H1 (cell line): ENCODE data around the gene STIL. TPM values are rescaled to one million over a fixed set of nuclear protein-coding genes. Genes with fewer than 3 reads are reported as not detected.

Experiments
- CTCF ChIA-PET: fragments of 300-600 bp; sonication (Branson Sonifier 250); formaldehyde crosslinking; loops from one replicate; lab custom pipeline; 2021; ENCODE audit not compliant: partially characterized antibody; lab: Charles Lee
- POLR2A ChIA-PET: fragments of 300-600 bp; sonication (Branson Sonifier 250); formaldehyde crosslinking; loops from one replicate; lab custom pipeline; 2021; ENCODE audit warnings: inconsistent platforms; ENCODE audit not compliant: partially characterized antibody; lab: Charles Lee
- DNase-seq, 2 experiments: peaks; one replicate each; pipeline versions ENCODE4 v3.0.0 to v3.0.0-alpha.2; 2010 to 2022; ENCODE audit warnings: low spot score in 2 of 2, low read depth in 1 of 2, mixed read lengths in 1 of 2
- FAIRE-seq: peaks from 2 replicates; lab custom pipeline; 2011; peaks lifted over from hg19 to GRCh38; lab: Jason Lieb, UNC
- H2AFZ ChIP-seq: 2 replicates; pipeline ENCODE4 v1.8.1; 2012; ENCODE audit warnings: low read length, inconsistent platforms
- H2AK5ac ChIP-seq: 2 replicates; pipeline ENCODE4 v1.6.1; 2013; ENCODE audit warnings: low read depth, low read length
- H2BK120ac ChIP-seq: replicated peaks from 2 replicates; pipeline ENCODE3; 2013; ENCODE audit warnings: low read depth, low read length, inconsistent platforms
- H2BK12ac ChIP-seq: 2 replicates; pipeline ENCODE4 v1.6.1; 2013; ENCODE audit warnings: low read depth, low read length
- H2BK15ac ChIP-seq: 2 replicates; pipeline ENCODE4 v1.6.1; 2013; ENCODE audit warnings: low read length
- H2BK20ac ChIP-seq: 2 replicates; pipeline ENCODE4 v1.6.1; 2013; ENCODE audit warnings: low read length
- H2BK5ac ChIP-seq: 2 replicates; pipeline ENCODE4 v1.6.1; 2013; ENCODE audit warnings: low read depth, low read length
- H3K14ac ChIP-seq: 2 replicates; pipeline ENCODE4 v1.6.1; 2013; ENCODE audit warnings: inconsistent platforms; ENCODE audit not compliant: insufficient read length
- H3K18ac ChIP-seq: 2 replicates; pipeline ENCODE4 v1.6.1; 2013; ENCODE audit warnings: low read length; ENCODE audit errors: extremely low read depth
- H3K23ac ChIP-seq: 2 replicates; pipeline ENCODE4 v1.6.1; 2013; ENCODE audit warnings: inconsistent platforms; ENCODE audit not compliant: insufficient read length
- H3K23me2 ChIP-seq: 2 replicates; pipeline ENCODE4 v1.6.1; 2013; ENCODE audit warnings: low read depth, low read length
- H3K27ac ChIP-seq: 2 replicates; pipeline ENCODE4 v1.6.1; 2011; ENCODE audit warnings: low read depth, low read length, inconsistent platforms
- H3K27me3 ChIP-seq, 4 experiments: replicated peaks in 1 of 4; 1 replicate in 1 of 4; 2 replicates in 3 of 4; pipeline versions ENCODE4 v1.6.1 to v1.8.1; 2011 to 2013; ENCODE audit warnings: low read length in 3 of 4, mild to moderate bottlenecking in 3 of 4, inconsistent platforms in 2 of 4, mixed read lengths in 2 of 4, moderate library complexity in 1 of 4; ENCODE audit not compliant: control insufficient read depth in 3 of 4, insufficient read depth in 3 of 4; ENCODE audit errors: extremely low read depth in 1 of 4
- H3K36me3 ChIP-seq, 4 experiments: 2 replicates each; pipeline versions ENCODE4 v1.6.1 to v1.8.1; 2011 to 2013; ENCODE audit warnings: mild to moderate bottlenecking in 4 of 4, low read length in 3 of 4, moderate library complexity in 2 of 4, control low read depth in 1 of 4, inconsistent platforms in 1 of 4; ENCODE audit not compliant: insufficient read depth in 4 of 4, control insufficient read depth in 2 of 4
- H3K4ac ChIP-seq: replicated peaks from 2 replicates; pipeline ENCODE3; 2013; ENCODE audit warnings: low read length, low read depth, mixed read lengths, inconsistent platforms; ENCODE audit not compliant: insufficient read length
- H3K4me1 ChIP-seq, 4 experiments: replicated peaks in 1 of 4; 1 replicate in 1 of 4; 2 replicates in 3 of 4; pipeline versions ENCODE4 v1.6.1 to v1.8.1; 2011 to 2013; ENCODE audit warnings: low read length in 3 of 4, inconsistent platforms in 2 of 4, mixed read lengths in 1 of 4; ENCODE audit not compliant: insufficient read depth in 4 of 4, control insufficient read depth in 3 of 4
- H3K4me2 ChIP-seq, 2 experiments: 2 replicates each; pipeline versions ENCODE4 v1.6.1 to v1.8.1; 2011 to 2013; ENCODE audit warnings: low read depth in 2 of 2, low read length in 2 of 2, control low read depth in 1 of 2, inconsistent platforms in 1 of 2, mild to moderate bottlenecking in 1 of 2; ENCODE audit not compliant: insufficient read depth in 1 of 2
- H3K4me3 ChIP-seq, 4 experiments: fragments of 200-600, 300-600 bp in 1 of 4; sonication (generic), shearing (Covaris generic), sonication (Bioruptor Twin) in 1 of 4; 2 replicates each; pipeline versions ENCODE4 v1.5.1 to v1.8.1; 2011 to 2016; ENCODE audit warnings: low read length in 4 of 4, low read depth in 3 of 4, control low read depth in 2 of 4, inconsistent platforms in 2 of 4, mild to moderate bottlenecking in 2 of 4, mixed read lengths in 1 of 4, moderate library complexity in 1 of 4; ENCODE audit not compliant: insufficient read depth in 2 of 4; ENCODE audit errors: extremely low read depth in 1 of 4
- H3K56ac ChIP-seq: replicated peaks from 2 replicates; pipeline ENCODE3; 2013; ENCODE audit warnings: low read depth, mild to moderate bottlenecking, mixed read lengths, low read length, inconsistent platforms; ENCODE audit not compliant: insufficient read length
- H3K79me1 ChIP-seq: 2 replicates; pipeline ENCODE4 v1.6.1; 2013; ENCODE audit warnings: low read depth, low read length, control low read depth
- H3K79me2 ChIP-seq, 2 experiments: 2 replicates each; pipeline versions ENCODE4 v1.6.1 to v1.8.1; 2012 to 2013; ENCODE audit warnings: low read length in 2 of 2, mild to moderate bottlenecking in 2 of 2, inconsistent platforms in 1 of 2; ENCODE audit not compliant: insufficient read depth in 2 of 2, control insufficient read depth in 1 of 2
- H3K9ac ChIP-seq, 4 experiments: replicated peaks in 1 of 4; 1 replicate in 1 of 4; 2 replicates in 3 of 4; pipeline versions ENCODE4 v1.6.1 to v1.8.1; 2011 to 2013; ENCODE audit warnings: low read depth in 3 of 4, low read length in 3 of 4, control low read depth in 2 of 4, mild to moderate bottlenecking in 2 of 4, moderate library complexity in 2 of 4, inconsistent platforms in 1 of 4; ENCODE audit errors: extremely low read depth in 1 of 4
- H3K9me3 ChIP-seq, 2 experiments: 2 replicates each; pipeline versions ENCODE4 v1.6.1 to v1.8.1; 2012 to 2013; ENCODE audit warnings: mild to moderate bottlenecking in 2 of 2, moderate library complexity in 2 of 2, control low read depth in 1 of 2, inconsistent platforms in 1 of 2, low read depth in 1 of 2, low read length in 1 of 2, mixed read lengths in 1 of 2; ENCODE audit not compliant: insufficient read depth in 2 of 2
- H4K20me1 ChIP-seq, 2 experiments: replicated peaks in 1 of 2; 2 replicates each; pipeline versions ENCODE3 to v1.8.1; 2011 to 2013; ENCODE audit warnings: inconsistent platforms in 2 of 2, low read length in 2 of 2, mild to moderate bottlenecking in 1 of 2; ENCODE audit not compliant: insufficient read depth in 2 of 2, control insufficient read depth in 1 of 2
- H4K5ac ChIP-seq: 2 replicates; pipeline ENCODE4 v1.6.1; 2013; ENCODE audit warnings: low read length, low read depth, mixed read lengths, inconsistent platforms; ENCODE audit not compliant: insufficient read length
- H4K8ac ChIP-seq: 2 replicates; pipeline ENCODE4 v1.8.0; 2013; ENCODE audit warnings: mild to moderate bottlenecking, moderate library complexity, low read length, inconsistent platforms; ENCODE audit not compliant: insufficient read depth; ENCODE audit errors: extremely low read depth
- H4K91ac ChIP-seq: replicated peaks from 2 replicates; pipeline ENCODE3; 2013; ENCODE audit warnings: low read length, mixed read lengths, inconsistent platforms; ENCODE audit not compliant: insufficient read length
- JUND ChIP-seq: IDR thresholded peaks from 2 replicates; pipeline ENCODE4 v1.6.1; 2011; ENCODE audit warnings: mild to moderate bottlenecking, improper control_type of control experiment, low read length
- NRF1 ChIP-seq: IDR thresholded peaks from 2 replicates; pipeline ENCODE4 v1.6.1; 2011; ENCODE audit warnings: mild to moderate bottlenecking, low read depth, low read length, improper control_type of control experiment
- PHF8 ChIP-seq: fragments of 200-600 bp; sonication (generic); conservative IDR thresholded peaks from 2 replicates; pipeline ENCODE4 v1.7.1; 2012; ENCODE audit warnings: low read depth, mild to moderate bottlenecking, inconsistent platforms, low read length, moderate library complexity
- SIRT6 ChIP-seq: IDR thresholded peaks from one replicate; pipeline ENCODE4 v1.7.1; 2012; ENCODE audit warnings: low read length, inconsistent platforms
- SP2 ChIP-seq: IDR thresholded peaks from 2 replicates; pipeline ENCODE4 v1.6.1; 2012; ENCODE audit warnings: mild to moderate bottlenecking, low read length, inconsistent platforms
- TAF1 ChIP-seq: IDR thresholded peaks from 2 replicates; pipeline ENCODE4 v1.6.1; 2011; ENCODE audit warnings: mild to moderate bottlenecking, low read depth, low read length
- TCF12 ChIP-seq: IDR thresholded peaks from 2 replicates; pipeline ENCODE4 v1.6.1; 2011; ENCODE audit warnings: low read depth, mild to moderate bottlenecking, low read length
- WGBS, 2 experiments: shearing (Covaris generic) in 1 of 2; methylation state at CpG; one replicate each; pipeline versions ENCODE4 v1.1.6 to v1.1.7; 2013 to 2015; ENCODE audit warnings: low lambda C conversion rate in 2 of 2, mixed read lengths in 2 of 2, inconsistent platforms in 1 of 2, low coverage in 1 of 2, missing lambda C conversion rate in 1 of 2; ENCODE audit not compliant: insufficient replicate concordance in 2 of 2, insufficient coverage in 1 of 2, insufficient read length in 1 of 2; ENCODE audit errors: extremely low coverage in 1 of 2, missing lambda C conversion rate in 1 of 2; 5-methylcytosine and 5-hydroxymethylcytosine counted together
- polyA plus RNA-seq, 7 experiments: library from polyadenylated mRNA; depleted of rRNA in 3 of 7; stranded (reverse) in 5 of 7; unstranded in 2 of 7; fragments of >200 nt in 5 of 7; fragments of 200-250 nt in 2 of 7; gene quantifications; 1 replicate in 5 of 7; 2 replicates in 1 of 7; 4 replicates in 1 of 7; pipeline versions ENCODE4 v1.2.1 to v1.2.3, GENCODE V29; 2011 to 2013; ENCODE audit warnings: missing spikeins in 2 of 7, mixed read lengths in 2 of 7
- total RNA-seq: library from RNA; stranded (reverse); fragmentation: NEBNext Ultra II Directional; extraction: Animal tissue kit (Norgen Biotek cat#: 25700); gene quantifications from 2 replicates; pipeline ENCODE4 v1.2.1, GENCODE V29; 2021
- TF ChIP-seq, protein P1 (sequence below): IDR thresholded peaks from 2 replicates; pipeline ENCODE4 v1.6.1; 2012; ENCODE audit warnings: inconsistent platforms

Gene STIL
- total and polyA plus RNA-seq, 2 of the 8 experiments (the other 6 are each of a cell fraction or from before 2014, with no cell fraction given): 13.6 to 25.1 TPM

DNA sequence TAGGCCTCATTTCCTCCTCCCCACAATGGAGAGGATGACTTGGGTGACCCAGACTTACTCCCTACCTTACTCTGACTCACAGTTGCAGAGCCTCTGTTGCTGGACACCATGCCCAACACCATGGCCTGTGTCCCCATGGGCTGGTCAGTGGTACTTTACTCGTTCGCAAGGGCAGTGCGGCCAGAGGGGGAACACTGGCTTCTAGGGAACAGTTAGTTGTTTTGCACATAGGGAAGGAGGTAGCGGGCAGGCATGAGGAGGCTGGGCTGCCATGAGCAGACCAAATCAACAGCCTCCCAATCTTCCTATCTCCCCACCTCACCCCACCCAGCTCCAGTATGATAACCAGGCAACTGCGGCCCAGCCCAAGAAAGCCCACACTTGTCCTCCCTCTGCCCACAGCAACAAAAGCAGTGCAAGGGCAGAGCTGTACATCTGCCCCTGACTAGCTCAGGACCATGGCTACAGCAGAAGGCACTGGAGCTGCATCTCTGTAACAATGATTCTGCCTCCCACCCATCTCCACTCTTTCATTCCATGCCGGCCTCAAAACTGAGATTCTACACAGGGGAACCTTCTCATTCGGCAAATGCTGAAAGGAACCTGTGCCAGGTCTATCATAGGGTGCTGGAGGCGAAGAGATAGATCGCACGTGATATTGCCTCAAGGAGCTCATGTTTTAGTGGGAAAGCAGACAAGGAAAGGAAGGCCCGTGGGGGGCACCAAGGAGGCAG is 100.5 kb downstream of the STIL start:
- H3K4me3 ChIP-seq: no peak overlapping the region
- no peaks in the 10 kb centered on the region for H3K79me1 ChIP-seq
- no peaks in the 10 kb centered on the region for H3K79me2 ChIP-seq
- DNase-seq (no peak), FAIRE-seq (no peak)
- CTCF ChIA-PET: interaction anchor here (0.8 to 2.5 kb wide), 8 partner anchors 12 to 224 kb away, joined by 3 to 13 read pairs (median 3); partner anchors contain the start of genes FOXD2 and PDZK1IP1
- H2BK20ac ChIP-seq: no peak overlapping the region
- no peak overlapping the region for H3K14ac ChIP-seq
- H3K9me3 ChIP-seq: no peaks in the 10 kb centered on the region
- H2BK15ac ChIP-seq: no peak overlapping the region
- H3K4me1 ChIP-seq: peaks cover 5 to 17% (median 12%) of the 10 kb centered on the region in 4 experiments; a peak in 6 of 7 replicates
- H3K23ac ChIP-seq: no peak overlapping the region
- no peak overlapping the region for H2BK120ac ChIP-seq
- no peak overlapping the region for H3K27ac ChIP-seq
- H2BK12ac ChIP-seq: peak overlapping the region; percentile 90; the same call in 1 of the 2 replicates
- peaks cover 2 to 25% (median 22%) of the 10 kb centered on the region in 4 experiments for H3K27me3 ChIP-seq
- no peaks in the 10 kb centered on the region for H4K20me1 ChIP-seq
- H3K4me2 ChIP-seq: no peak overlapping the region
- no peak overlapping the region for H4K91ac ChIP-seq
- 0 out of 2 replicates have a peak overlapping the region, but pooled peaks have one; percentile 23 for H2BK5ac ChIP-seq
- H2AFZ ChIP-seq: no peak overlapping the region
- no peak overlapping the region for H2AK5ac ChIP-seq
- no peak overlapping the region for H4K8ac ChIP-seq
- H3K36me3 ChIP-seq: no peaks in the 10 kb centered on the region
- H3K9ac ChIP-seq: no peak overlapping the region
- no peak overlapping the region for H3K4ac ChIP-seq
- no peak overlapping the region for H3K18ac ChIP-seq
- WGBS, 2 experiments: 78% methylated on average over 10 of the region's 11 CpGs; no CpG with 5 or more reads in 1 of the 2 experiments
- TF ChIP-seq TAF1 (no peak), NRF1 (no peak), TCF12 (no peak), JUND (no peak), SIRT6 (no peak), SP2 (no peak), PHF8 (no peak)
- TF ChIP-seq, protein P1, sequence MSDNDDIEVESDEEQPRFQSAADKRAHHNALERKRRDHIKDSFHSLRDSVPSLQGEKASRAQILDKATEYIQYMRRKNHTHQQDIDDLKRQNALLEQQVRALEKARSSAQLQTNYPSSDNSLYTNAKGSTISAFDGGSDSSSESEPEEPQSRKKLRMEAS: no peak
- H3K23me2 ChIP-seq: no peaks in the 10 kb centered on the region; the same call in 1 of the 2 replicates
- POLR2A ChIA-PET: no interaction called here
- H4K5ac ChIP-seq: no peak overlapping the region
- H3K56ac ChIP-seq: no peak overlapping the region
